K562 (cell line): Measurements from ENCODE around the gene CUL1. TPM values are rescaled to one million over a fixed set of nuclear protein-coding genes. Genes with fewer than 3 reads are reported as not detected.

Experiments used
- ATAC-seq: fragments of 200-7000 bp; cut with Tn5 transposase; 3 replicates; pipeline ENCODE4 v1.9.1; 2020; ENCODE audit warnings: moderate library complexity
- BruUV-seq: library from RNA; stranded (reverse); fragments of 400-500 nt; replicated peaks from 2 replicates; lab custom pipeline; 2021; lab: Mats Ljungman, UMichigan
- CTCF ChIA-PET: fragments of 300-600 bp; formaldehyde crosslinking; extraction: SDS; loops from one replicate; lab custom pipeline; 2021; ENCODE audit warnings: low intra/inter-chr PET ratio; lab: Yijun Ruan, JAX
- POLR2A ChIA-PET: fragments of 300-600, 350-650 bp; sonication (Branson Sonifier 250); formaldehyde crosslinking; extraction: SDS; loops from one replicate; lab custom pipeline; 2021; ENCODE audit warnings: antibody characterized with exemption, inconsistent platforms; lab: Yijun Ruan, JAX
- DNase-seq, 4 experiments: peaks; one replicate each; pipeline versions ENCODE4 v3.0.0 to v3.0.0-alpha.2; 2011 to 2018; ENCODE audit warnings: low spot score in 3 of 4, mixed read lengths in 3 of 4; ENCODE audit errors: extremely low read depth in 1 of 4
- FAIRE-seq: peaks from 2 replicates; lab custom pipeline; 2011; peaks lifted over from hg19 to GRCh38; lab: Jason Lieb, UNC
- H2AFZ ChIP-seq: 2 replicates; pipeline ENCODE4 v1.6.0; 2011; ENCODE audit warnings: low read depth, low read length, control low read depth, inconsistent platforms
- H3K27ac ChIP-seq: fragments of 200-600 bp; 3 replicates; pipeline ENCODE4 v1.8.0; 2011; ENCODE audit warnings: low read depth, mild to moderate bottlenecking, control low read depth, inconsistent platforms, low read length, moderate library complexity, mixed read lengths; ENCODE audit errors: extremely low read depth
- H3K27me3 ChIP-seq, 2 experiments: fragments of 300-600 bp in 1 of 2; 2 replicates in 1 of 2; 3 replicates in 1 of 2; pipeline versions ENCODE4 v1.6.0 to v1.8.0; 2011; ENCODE audit warnings: inconsistent platforms in 2 of 2, low read length in 2 of 2, mild to moderate bottlenecking in 1 of 2, mixed read lengths in 1 of 2, moderate library complexity in 1 of 2; ENCODE audit not compliant: control insufficient read depth in 2 of 2, insufficient read depth in 2 of 2
- H3K36me3 ChIP-seq: fragments of 300-600 bp; 3 replicates; pipeline ENCODE4 v1.8.0; 2011; ENCODE audit warnings: mild to moderate bottlenecking, low read length, inconsistent platforms; ENCODE audit not compliant: control insufficient read depth, insufficient read depth
- H3K4me1 ChIP-seq, 2 experiments: fragments of 200-600 bp in 1 of 2; replicated peaks in 1 of 2; 2 replicates in 1 of 2; 3 replicates in 1 of 2; pipeline versions ENCODE4 v1.5.1 to v1.8.0; 2011; ENCODE audit warnings: inconsistent platforms in 2 of 2, low read length in 2 of 2, mild to moderate bottlenecking in 1 of 2, mixed read lengths in 1 of 2, moderate library complexity in 1 of 2; ENCODE audit not compliant: control insufficient read depth in 2 of 2, insufficient read depth in 2 of 2
- H3K4me2 ChIP-seq: 2 replicates; pipeline ENCODE4 v1.6.1; 2011; ENCODE audit warnings: low read length, control low read depth, inconsistent platforms, mixed read lengths; ENCODE audit not compliant: insufficient read depth
- H3K4me3 ChIP-seq: fragments of 200-600 bp; sonication (generic), shearing (Covaris generic); 2 replicates; pipeline ENCODE4 v1.5.1; 2016; ENCODE audit warnings: control low read depth, inconsistent platforms
- H3K79me2 ChIP-seq: fragments of 200-600 bp; 3 replicates; pipeline ENCODE4 v1.8.0; 2011; ENCODE audit warnings: low read length, inconsistent platforms; ENCODE audit not compliant: control insufficient read depth, insufficient read depth
- H3K9ac ChIP-seq, 2 experiments: 2 replicates each; pipeline versions ENCODE4 v1.6.0 to v1.6.1; 2011; ENCODE audit warnings: low read depth in 2 of 2, low read length in 2 of 2, control low read depth in 1 of 2, inconsistent platforms in 1 of 2, mild to moderate bottlenecking in 1 of 2, mixed read lengths in 1 of 2; ENCODE audit not compliant: insufficient read depth in 1 of 2
- H3K9me1 ChIP-seq: one replicate; pipeline ENCODE4 v1.6.0; 2011; ENCODE audit warnings: inconsistent platforms, mild to moderate bottlenecking, low read length, moderate library complexity; ENCODE audit not compliant: control insufficient read depth, insufficient read depth
- H3K9me3 ChIP-seq: replicated peaks from 2 replicates; pipeline ENCODE4 v1.5.1; 2011; ENCODE audit warnings: low read depth, low read length, inconsistent platforms; ENCODE audit not compliant: control insufficient read depth, insufficient read depth
- H4K20me1 ChIP-seq: replicated peaks from 2 replicates; pipeline ENCODE4 v1.6.1; 2011; ENCODE audit warnings: low read length, inconsistent platforms, mixed read lengths; ENCODE audit not compliant: control insufficient read depth, insufficient read depth
- ATF7 ChIP-seq: fragments of 450-650 bp; IDR thresholded peaks from 2 replicates; pipeline ENCODE4 v1.7.1; 2014; ENCODE audit warnings: mild to moderate bottlenecking, moderate library complexity
- DEAF1 ChIP-seq: fragments of 450-650 bp; formaldehyde crosslinking; IDR thresholded peaks from 2 replicates; pipeline ENCODE4 v1.4.0; 2020; ENCODE audit warnings: mild to moderate bottlenecking, moderate library complexity
- GTF2A2 ChIP-seq: IDR thresholded peaks from 2 replicates; pipeline ENCODE4 v1.6.1; 2016; ENCODE audit warnings: mild to moderate bottlenecking, missing genetic modification characterization, missing compliant biosample characterization
- MAZ ChIP-seq, 2 experiments: fragments of 450-650 bp in 1 of 2; sonication (generic) in 1 of 2; formaldehyde crosslinking; IDR thresholded peaks in 1 of 2; conservative IDR thresholded peaks in 1 of 2; 2 replicates each; pipeline versions ENCODE4 v1.4.0 to v1.5.0; 2020; ENCODE audit warnings: mild to moderate bottlenecking in 1 of 2, missing genetic modification reagents in 1 of 2
- MED1 ChIP-seq: sonication (generic); formaldehyde crosslinking; IDR thresholded peaks from 2 replicates; pipeline ENCODE4 v1.8.1; 2023; ENCODE audit warnings: missing genetic modification reagents, borderline replicate concordance
- MNT ChIP-seq, 2 experiments: fragments of 450-650 bp; conservative IDR thresholded peaks; 2 replicates each; pipeline ENCODE4 v1.6.1; 2017; ENCODE audit warnings: mild to moderate bottlenecking in 2 of 2, moderate library complexity in 2 of 2
- POLR2B ChIP-seq: fragments of 450-650 bp; IDR thresholded peaks from 2 replicates; pipeline ENCODE4 v1.6.1; 2018; ENCODE audit warnings: low read depth; ENCODE audit not compliant: partially characterized antibody
- SMARCB1 ChIP-seq: IDR thresholded peaks from 2 replicates; pipeline ENCODE4 v1.6.1; 2011; ENCODE audit warnings: improper control_type of control experiment, low read depth; ENCODE audit not compliant: insufficient read length
- U2AF1 ChIP-seq: fragments of 200-400 bp; formaldehyde crosslinking; optimal IDR thresholded peaks from 2 replicates; pipeline ENCODE3; 2017; ENCODE audit warnings: mild to moderate bottlenecking, low read depth, low read length, moderate library complexity
- WGBS: fragments of 100-300 bp; shearing (Covaris generic); methylation state at CpG from one replicate; pipeline ENCODE4 v1.1.6; 2016; ENCODE audit warnings: low coverage, mixed read lengths; ENCODE audit not compliant: insufficient coverage; ENCODE audit errors: missing lambda C conversion rate; 5-methylcytosine and 5-hydroxymethylcytosine counted together
- in situ Hi-C: fragments of 300-500 bp; cut with MboI; formaldehyde crosslinking; loops from 4 replicates; pipeline ENCODE4 v1.15.0; 2018; ENCODE audit warnings: inconsistent platforms, mixed read lengths
- intact Hi-C: fragments of 100-400 bp; cut with micrococcal nuclease; formaldehyde crosslinking; loops from 2 replicates; pipeline ENCODE4 v1.14.2; 2022
- polyA plus RNA-seq, 8 experiments: library from polyadenylated mRNA; depleted of rRNA in 4 of 8; stranded (reverse) in 5 of 8; unstranded in 3 of 8; fragments of >200 nt; fragmentation: Nextera tagmentation in 2 of 8; fragmentation: Illumina TruSeq in 1 of 8; extraction: Ambion mirVana in 2 of 8; extraction: Trizol in 1 of 8; gene quantifications; 2 replicates each; pipeline versions ENCODE4 v1.2.1 to v1.2.3, GENCODE V29; 2011 to 2014; ENCODE audit warnings: inconsistent platforms in 1 of 8, missing spikeins in 1 of 8
- total RNA-seq, 7 experiments: library from RNA; depleted of rRNA in 6 of 7; stranded (reverse); fragments of >200 nt in 6 of 7; fragmentation: Illumina TruSeq in 2 of 7; extraction: Trizol in 2 of 7; gene quantifications; 2 replicates each; pipeline versions ENCODE4 v1.2.1 to v1.2.3, GENCODE V29; 2011 to 2021; ENCODE audit warnings: low replicate concordance in 1 of 7

The CUL1 gene
- total and polyA plus RNA-seq, 9 of the 15 experiments (the other 6 are each of a cell fraction or from before 2014, with no cell fraction given), result 31.5 to 107 (median 96.5) TPM

- H3K4me1 ChIP-seq, result peaks cover 27 to 63% of the 10 kb centered on the region in 2 experiments
- TF ChIP-seq SMARCB1, result peak; percentile 78
- TF ChIP-seq MNT (conservative IDR thresholded peaks at IDR 0.05), result peak; percentile 77 to 80
- TF ChIP-seq MAZ (CRISPR knock-in tag; conservative IDR thresholded peaks at IDR 0.05 in 1 of 2, IDR thresholded peaks at IDR 0.05 in 1 of 2), result no peak
- TF ChIP-seq DEAF1, result no peak
- no peak for TF ChIP-seq ATF7
- no peak for TF ChIP-seq POLR2B
- no peak for TF ChIP-seq U2AF1
- TF ChIP-seq MED1 (CRISPR knock-in tag), result no peak
- TF ChIP-seq GTF2A2, result no peak
These were observed 2.0 kb downstream of the CUL1 start for GRCh38 chr7:148700661-148701064.

More at GRCh38 chr7:148700661-148701064, 2.0 kb downstream of the CUL1 start:
- in situ Hi-C loops, result no loop called here
- Histone ChIP-seq H3K27ac (peak overlapping the region; percentile 88), H4K20me1 (peaks cover 38% of the 10 kb centered on the region), H2AFZ (peak overlapping the region; percentile 4; the same call in 1 of the 2 replicates), H3K36me3 (no peaks in the 10 kb centered on the region; the same call in 2 of the 3 replicates), H3K4me3 (peak overlapping the region; percentile 69), H3K79me2 (peaks cover 80% of the 10 kb centered on the region), H3K9me1 (peaks cover 13% of the 10 kb centered on the region), H3K4me2 (peak overlapping the region; percentile 78), H3K9ac (peak overlapping the region in 1 of 2 experiments; percentile 90; a peak in 3 of 4 replicates), H3K27me3 (no peaks in the 10 kb centered on the region), H3K9me3 (no peaks in the 10 kb centered on the region)
- peak; percentile 85 for FAIRE-seq
- intact Hi-C loops, result loop anchor here (2.0 to 5.0 kb wide), 3 partner anchors 92 to 240 kb away; no protein-coding TSS in a partner anchor
- CTCF ChIA-PET, result no interaction called here
- ATAC-seq, result peak; percentile 48
- no TSS peak for BruUV-seq
- DNase-seq, result peak; percentile 55 to 88 (median 66)
- WGBS, result 1% methylated on average over 3 of the region's 3 CpGs
- POLR2A ChIA-PET, result interaction anchor here (0.5 to 7.1 kb wide), 13 partner anchors 10 to 274 kb away, joined by 3 to 44 read pairs (median 4); no protein-coding TSS in a partner anchor
